ENCODE measurements around the gene DBI.

GRCh38 chr2:119341684-119342083 is 25.1 kb upstream of the DBI start:
- TF ChIP-seq CTCF (IDR thresholded peaks at IDR 0.05) (no peak), EZH2phosphoT487 (IDR thresholded peaks at IDR 0.05; ENCODE audit: borderline replicate concordance, low read depth) (no peak), EP300 (IDR thresholded peaks at IDR 0.05; ENCODE audit: borderline replicate concordance in 1 of 2, low read depth in 1 of 2, low read length in 1 of 2) (no peak), FOXJ3 (CRISPR knock-in tag; IDR thresholded peaks at IDR 0.05) (no peak), MAX (IDR thresholded peaks at IDR 0.05; ENCODE audit: low read depth) (no peak), USF2 (IDR thresholded peaks at IDR 0.05; ENCODE audit: borderline replicate concordance, low read depth, low read length) (no peak), GABPA (IDR thresholded peaks at IDR 0.05; ENCODE audit: low read depth) (no peak), REST (IDR thresholded peaks at IDR 0.05; ENCODE audit: low read depth, low read length) (no peak), POLR2AphosphoS5 (IDR thresholded peaks at IDR 0.05; ENCODE audit: low read depth, low read length) (no peak), RAD21 (IDR thresholded peaks at IDR 0.05; ENCODE audit: low read length) (no peak), PBX3 (IDR thresholded peaks at IDR 0.05) (no peak), JUND (IDR thresholded peaks at IDR 0.05) (no peak), TAF1 (IDR thresholded peaks at IDR 0.05; ENCODE audit: borderline replicate concordance, low read depth, low read length) (no peak), CHD2 (IDR thresholded peaks at IDR 0.05; ENCODE audit: low read length, partially characterized antibody) (no peak)

Data from SK-N-SH (cell line).